Measurements from ENCODE around the gene LY9.

LY9 gene

DNA sequence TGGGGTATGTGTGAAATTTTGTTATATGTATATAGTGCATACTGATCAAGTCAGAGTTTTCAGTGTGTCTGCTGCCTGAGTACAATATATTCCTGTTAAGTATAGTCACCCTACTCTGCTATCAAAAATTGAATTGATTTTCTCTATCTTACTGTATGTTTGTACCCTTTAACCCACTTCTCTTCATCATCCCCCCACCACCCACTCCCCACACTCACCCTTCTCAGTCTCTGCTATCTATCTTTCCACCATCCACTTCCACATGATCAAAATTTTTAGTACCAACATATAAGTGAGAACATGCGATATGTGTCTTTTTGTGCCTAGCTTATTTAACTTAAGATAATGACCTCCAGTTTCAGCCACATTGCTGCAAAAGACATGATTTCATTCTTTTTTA lies 4.2 kb downstream of the LY9 start:
- intact Hi-C loops (cut with DNase I), result no loop called here
- no peak for DNase-seq

DNA sequence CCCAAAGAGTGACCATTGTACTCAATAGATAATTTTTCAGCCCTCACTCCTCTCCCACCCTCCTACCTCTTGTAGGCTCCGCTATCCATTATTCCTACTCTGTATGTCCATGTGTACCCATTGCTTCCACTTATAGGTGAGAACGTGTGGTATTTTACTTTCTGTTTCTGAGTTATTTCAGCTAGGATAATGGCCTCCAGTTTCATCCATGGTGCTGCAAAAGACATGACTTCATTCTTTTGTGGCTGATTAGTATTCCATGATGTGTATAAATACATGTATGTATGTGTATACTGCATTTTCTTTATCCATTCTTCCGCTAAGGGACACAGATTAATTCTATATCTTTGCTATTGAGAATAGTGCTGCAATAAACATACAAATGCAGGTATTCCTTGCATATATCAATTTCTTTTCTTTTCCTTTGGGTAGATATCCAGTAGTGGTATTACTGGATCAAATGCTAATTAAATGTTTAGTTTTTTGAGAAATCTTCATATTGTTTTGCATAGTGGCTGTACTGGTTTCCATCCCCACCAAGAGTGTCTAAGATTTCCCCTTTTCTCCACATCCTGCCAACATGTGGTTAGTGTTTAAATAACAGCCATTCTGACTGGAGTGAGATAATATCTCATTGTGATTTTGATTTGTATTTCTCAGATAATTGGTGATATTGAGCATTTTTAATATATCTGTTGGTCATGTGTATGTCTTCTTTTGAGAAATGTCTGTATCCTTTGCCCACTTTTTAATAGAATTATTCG lies 4.9 kb downstream of the LY9 start:
- DNase-seq, result no peak
- intact Hi-C loops (cut with DNase I), result no loop called here

DNA sequence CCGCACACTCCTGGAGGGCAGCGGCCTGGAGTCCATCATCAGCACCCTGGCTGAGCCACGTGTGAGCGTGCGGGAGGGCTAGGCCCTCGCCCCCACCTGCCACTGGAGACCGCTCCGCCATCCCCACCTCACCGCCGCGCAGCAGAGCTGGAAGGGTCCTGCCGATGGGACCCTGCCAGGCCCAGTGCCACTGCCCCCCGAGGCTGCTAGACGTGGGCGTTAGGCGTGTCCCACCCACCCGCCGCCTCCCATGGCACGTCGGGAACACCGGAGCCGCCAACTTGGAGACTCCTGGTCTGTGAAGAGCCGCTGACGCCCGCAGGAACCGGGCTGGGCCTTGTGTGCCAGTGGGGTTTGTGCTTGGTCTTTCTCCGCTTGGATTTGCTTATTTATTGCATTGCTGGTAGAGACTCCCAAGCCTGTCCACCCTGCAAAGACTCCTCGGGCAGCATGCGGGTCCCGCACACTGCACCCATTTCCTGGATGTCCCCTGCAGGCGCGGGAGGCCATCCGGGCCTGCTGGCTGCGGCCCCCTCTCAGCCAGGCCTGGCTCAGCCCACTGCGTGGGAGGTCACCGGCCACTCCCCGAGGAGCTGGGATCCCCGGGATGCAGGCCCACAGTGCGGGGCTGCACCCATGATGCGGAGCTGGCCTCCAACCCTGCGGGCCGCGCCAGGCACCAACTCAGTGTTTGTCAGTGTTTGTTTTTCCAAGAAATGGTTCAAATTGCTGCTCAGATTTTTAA lies 6.0 kb downstream of the LY9 start:
- no peak for DNase-seq
- intact Hi-C loops (cut with DNase I), result no loop called here

DNA sequence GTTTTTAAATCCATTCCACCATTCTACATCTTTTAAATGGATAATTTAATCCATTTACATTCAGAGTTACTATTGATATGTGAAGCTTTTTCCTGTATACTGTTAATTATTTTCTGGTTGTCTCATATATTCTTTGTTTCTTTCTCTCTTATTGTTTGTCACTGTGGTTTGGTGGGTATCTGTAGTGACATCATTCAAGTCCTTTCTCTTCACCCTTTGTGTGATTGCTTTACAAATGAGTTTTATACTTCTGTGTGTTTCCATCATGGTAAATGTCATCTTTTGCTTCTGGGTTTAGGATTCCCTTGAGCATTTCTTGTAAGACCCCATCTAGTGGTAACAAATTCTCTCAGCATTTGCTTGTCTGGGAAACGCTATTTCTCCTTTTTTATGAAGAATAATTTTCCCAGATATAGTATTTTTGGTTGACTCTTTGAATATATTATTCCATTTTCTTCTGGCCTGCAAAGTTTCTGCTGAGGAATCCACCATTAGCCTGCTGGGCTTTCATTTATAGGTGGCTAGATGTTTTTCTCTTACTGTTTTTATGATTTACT lies 10.2 kb downstream of the LY9 start:
- DNase-seq, result no peak
- intact Hi-C loops (cut with DNase I), result no loop called here

- DNase-seq, result no peak
- intact Hi-C loops (cut with DNase I), result no loop called here
Measured at GRCh38 chr1:160806784-160807183, 10.8 kb downstream of the LY9 start.

DNA sequence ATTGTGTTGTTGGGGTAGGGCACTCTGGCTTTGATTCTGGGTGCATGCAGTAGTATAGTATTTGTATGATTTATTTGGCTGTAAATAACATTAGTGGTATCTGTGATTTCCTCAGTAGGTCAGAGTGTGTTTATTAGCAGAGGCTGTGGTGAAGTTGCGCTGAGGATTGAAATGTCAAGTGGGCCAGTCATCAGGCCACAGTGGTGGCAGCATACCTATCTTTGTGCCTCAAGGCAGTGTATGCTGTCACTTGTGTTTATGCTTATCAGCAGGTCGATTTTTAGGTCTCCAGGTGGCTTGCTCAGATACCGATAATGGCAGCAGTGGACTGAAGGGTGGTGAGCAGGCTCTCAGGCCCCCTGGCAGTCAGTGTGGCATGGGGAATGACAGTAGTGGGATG lies 11.3 kb downstream of the LY9 start:
- intact Hi-C loops (cut with DNase I), result no loop called here
- DNase-seq, result no peak

- intact Hi-C loops (cut with DNase I), result no loop called here
Measured at GRCh38 chr1:160807738-160808137, 11.8 kb downstream of the LY9 start.

DNA sequence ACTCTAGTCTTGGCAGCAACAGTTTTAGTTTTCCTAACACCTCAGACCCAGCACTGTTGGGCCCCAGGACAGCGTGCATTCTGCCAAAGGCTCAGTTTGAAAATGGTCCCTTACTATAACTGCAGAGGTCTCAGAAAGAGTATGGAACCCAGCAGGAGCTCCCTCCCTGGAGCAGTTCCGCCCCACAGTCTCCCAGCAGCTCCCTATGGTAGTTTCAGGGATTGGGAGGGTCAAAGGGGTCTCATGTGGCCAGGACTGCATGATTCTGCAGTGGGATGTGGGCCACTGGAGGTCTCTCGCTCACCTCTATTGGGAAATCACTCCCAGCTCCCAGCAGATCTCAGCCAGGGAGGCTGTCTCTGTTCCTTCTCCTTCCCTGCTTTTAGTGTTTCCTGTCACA lies 12.3 kb downstream of the LY9 start:
- intact Hi-C loops (cut with DNase I), result no loop called here
- no peak for DNase-seq

More at GRCh38 chr1:160807738-160808137, 11.8 kb downstream of the LY9 start:
- DNase-seq, result no peak

- intact Hi-C loops (cut with DNase I), result no loop called here
- DNase-seq, result no peak
Measured at GRCh38 chr1:160810486-160810885, 14.5 kb downstream of the LY9 start.

- no peak for DNase-seq
- intact Hi-C loops (cut with DNase I), result no loop called here
Measured at GRCh38 chr1:160811147-160811546, 15.2 kb downstream of the LY9 start.

GRCh38 chr1:160813215-160813614 lies 17.2 kb downstream of the LY9 start:
- intact Hi-C loops (cut with DNase I), result no loop called here
- no peak for DNase-seq

DNA sequence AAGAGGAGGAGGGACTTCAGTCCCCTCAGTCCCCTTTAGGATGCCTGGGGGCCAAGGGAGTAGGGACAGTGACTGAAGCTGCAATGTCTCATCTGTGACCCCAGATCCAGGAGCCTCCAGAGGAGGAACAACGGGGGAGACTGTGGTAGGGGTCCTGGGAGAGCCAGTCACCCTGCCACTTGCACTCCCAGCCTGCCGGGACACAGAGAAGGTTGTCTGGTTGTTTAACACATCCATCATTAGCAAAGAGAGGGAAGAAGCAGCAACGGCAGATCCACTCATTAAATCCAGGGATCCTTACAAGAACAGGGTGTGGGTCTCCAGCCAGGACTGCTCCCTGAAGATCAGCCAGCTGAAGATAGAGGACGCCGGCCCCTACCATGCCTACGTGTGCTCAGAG lies 18.3 kb downstream of the LY9 start:
- intact Hi-C loops (cut with DNase I), result no loop called here

DNA sequence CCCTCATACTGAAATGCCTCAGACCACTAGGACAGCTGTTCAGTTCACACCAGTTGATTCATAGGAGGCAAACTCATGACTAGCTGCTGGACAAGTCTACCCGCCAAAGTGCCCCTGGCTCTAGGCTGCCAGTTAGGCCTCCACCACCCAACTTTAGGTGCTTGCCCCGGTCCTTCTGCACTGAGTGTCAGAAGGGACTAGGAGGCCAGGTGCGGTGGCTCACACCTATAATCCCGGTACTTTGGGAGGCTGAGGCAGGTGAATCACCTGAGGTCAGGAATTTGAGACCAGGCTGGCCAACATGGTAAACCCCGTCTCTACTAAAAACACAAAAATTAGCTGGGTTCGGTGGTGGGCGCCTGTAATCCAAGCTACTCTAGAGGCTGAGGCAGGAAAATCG lies 18.9 kb downstream of the LY9 start:
- DNase-seq, result no peak
- intact Hi-C loops (cut with DNase I), result no loop called here

More for the DNA sequence above, 18.3 kb downstream of the LY9 start:
- no peak for DNase-seq

DNA sequence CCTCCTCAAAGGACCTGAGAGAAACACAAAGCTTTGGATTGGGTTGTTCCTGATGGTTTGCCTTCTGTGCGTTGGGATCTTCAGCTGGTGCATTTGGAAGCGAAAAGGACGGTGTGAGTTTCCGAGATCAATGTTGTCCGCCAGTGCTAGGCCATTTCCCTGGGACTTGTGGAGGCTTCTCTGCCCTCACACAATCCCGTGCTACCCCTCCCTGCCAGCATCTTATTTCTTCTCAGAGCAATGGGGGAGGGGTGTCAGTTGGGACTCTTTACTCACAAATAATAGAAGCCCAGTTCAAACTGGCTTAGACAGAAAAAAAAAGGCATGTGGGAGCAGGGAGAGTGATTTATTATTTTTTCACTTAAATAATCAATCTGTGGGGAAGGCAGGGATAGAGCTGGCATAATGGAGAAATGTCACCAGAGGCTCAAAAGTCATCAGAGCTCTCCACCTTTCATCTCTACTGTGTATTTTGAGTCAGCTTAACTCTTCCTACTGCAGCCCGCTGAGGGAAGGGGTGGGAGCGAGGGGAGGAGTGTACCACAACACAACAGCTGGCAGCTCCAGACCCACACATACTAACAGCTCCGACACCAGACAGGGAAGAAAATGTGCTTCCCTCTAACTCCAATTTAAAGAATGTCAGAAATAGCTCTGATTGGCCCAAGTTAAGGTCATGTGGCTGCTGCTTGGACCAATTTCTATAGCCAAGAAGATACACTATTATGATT lies 22.4 kb downstream of the LY9 start:
- DNase-seq, result no peak
- intact Hi-C loops (cut with DNase I), result no loop called here

GRCh38 chr1:160819186-160819585 lies 23.2 kb downstream of the LY9 start:
- intact Hi-C loops (cut with DNase I), result no loop called here
- no peak for DNase-seq

- DNase-seq, result no peak
- intact Hi-C loops (cut with DNase I), result no loop called here
Measured at GRCh38 chr1:160821627-160822026, 25.7 kb downstream of the LY9 start.

DNA sequence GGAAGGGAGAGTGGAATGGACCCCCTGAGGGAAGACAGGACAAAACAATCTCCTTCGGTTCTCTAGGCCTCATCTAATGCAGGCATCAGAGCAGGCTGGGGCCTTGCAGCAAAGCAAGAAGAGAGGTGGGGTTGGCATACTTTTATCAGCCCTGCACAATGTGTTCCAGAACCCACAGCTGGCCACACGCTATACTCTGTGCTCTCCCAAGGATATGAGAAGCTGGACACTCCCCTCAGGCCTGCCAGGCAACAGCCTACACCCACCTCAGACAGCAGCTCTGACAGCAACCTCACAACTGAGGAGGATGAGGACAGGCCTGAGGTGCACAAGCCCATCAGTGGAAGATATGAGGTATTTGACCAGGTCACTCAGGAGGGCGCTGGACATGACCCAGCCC lies 27.3 kb downstream of the LY9 start:
- no peak for DNase-seq
- intact Hi-C loops (cut with DNase I), result no loop called here

- intact Hi-C loops (cut with DNase I), result no loop called here
- no peak for DNase-seq
Measured at GRCh38 chr1:160826546-160826945, 30.6 kb downstream of the LY9 start.

DNA sequence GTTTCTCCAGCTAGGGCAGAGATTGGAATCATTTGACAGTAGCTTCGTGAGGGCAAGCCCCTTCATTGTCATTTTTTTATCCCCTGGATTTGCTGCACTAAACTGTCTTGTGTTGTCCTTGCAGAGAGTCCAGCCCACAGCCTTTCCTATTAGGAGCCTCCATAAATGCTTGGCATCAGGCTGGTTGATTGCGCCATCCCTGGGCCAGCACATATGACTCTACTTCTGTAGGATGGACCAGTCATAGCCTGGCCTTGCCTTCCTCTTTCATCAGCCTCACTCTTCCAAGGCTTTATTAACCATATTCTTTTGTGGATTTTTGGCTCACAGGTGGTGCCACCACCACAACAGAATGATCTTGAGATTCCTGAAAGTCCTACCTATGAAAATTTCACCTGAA lies 31.4 kb downstream of the LY9 start:
- DNase-seq, result no peak
- intact Hi-C loops (cut with DNase I), result no loop called here

GRCh38 chr1:160829766-160830165 lies 33.8 kb downstream of the LY9 start:
- intact Hi-C loops (cut with DNase I), result no loop called here
- DNase-seq, result no peak
